ENCODE results near the gene GNG14. TPM values are rescaled to one million over a fixed set of nuclear protein-coding genes. Genes with fewer than 3 reads are reported as not detected.
"Not testable (repeated sequence)": the region's sequence is repeated elsewhere in the genome, so short reads cannot be mapped to it uniquely, and the experiment has no call there.

The GNG14 gene
- total and polyA plus RNA-seq, 2 of the 4 experiments (the other 2 are of a cell fraction), result not detected

DNA sequence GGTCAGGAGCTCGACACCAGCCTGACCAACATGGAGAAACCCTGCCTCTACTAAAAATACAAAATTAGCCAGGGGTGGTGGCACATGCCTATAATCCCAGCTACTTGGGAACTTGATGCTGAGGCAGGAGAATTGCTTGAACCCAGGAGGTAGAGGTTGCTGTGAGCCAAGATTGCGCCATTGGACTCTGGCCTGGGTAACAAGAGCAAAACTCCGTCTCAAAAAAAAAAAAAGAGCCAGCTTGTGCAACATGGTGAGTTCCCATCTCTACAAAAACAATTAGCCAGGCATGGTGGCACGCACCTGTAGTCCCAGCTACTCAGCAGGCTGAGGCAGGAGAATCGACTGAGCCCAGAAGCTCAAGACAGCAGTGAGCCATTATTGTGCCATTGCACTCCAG lies 9.8 kb upstream of the GNG14 start:
- H2BK15ac ChIP-seq (ENCODE audit: low read depth, low read length); H3K27me3 ChIP-seq (ENCODE audit: control insufficient read depth, insufficient read depth, low read length); H4K8ac ChIP-seq (ENCODE audit: low read depth in 2 of 2, low read length in 2 of 2); H3K4ac ChIP-seq (ENCODE audit: low read depth, low read length); DNase-seq; H3K56ac ChIP-seq (ENCODE audit: extremely low read depth, insufficient read depth, low read length); H3K9ac ChIP-seq (ENCODE audit: low read depth, low read length); H4K91ac ChIP-seq (ENCODE audit: insufficient read depth, low read depth, low read length); H3K9me1 ChIP-seq (ENCODE audit: insufficient read depth, low read length); H3K4me2 ChIP-seq (ENCODE audit: low read depth, low read length); H3K4me1 ChIP-seq (ENCODE audit: control insufficient read depth, insufficient read depth, low read length); in situ Hi-C loops (cut with MboI; ENCODE audit: low sequenced_read_pairs); H3K27ac ChIP-seq (ENCODE audit: insufficient read depth, low read length); dilution Hi-C loops (cut with HindIII; ENCODE audit: low sequenced_read_pairs, unreplicated experiment); H3K18ac ChIP-seq (ENCODE audit: low read depth, low read length); H3K14ac ChIP-seq (replicated peaks; ENCODE audit: low read depth, low read length); H2BK120ac ChIP-seq (ENCODE audit: low read depth, low read length); H3K23ac ChIP-seq (ENCODE audit: low read depth, low read length); H2BK5ac ChIP-seq (ENCODE audit: low read depth, low read length, poor library complexity, severe bottlenecking); H4K5ac ChIP-seq (ENCODE audit: low read depth, low read length); ATAC-seq (ENCODE audit: low read depth); H3K9me3 ChIP-seq (ENCODE audit: control insufficient read depth, insufficient read depth, low read length); H2AK9ac ChIP-seq (replicated peaks; ENCODE audit: low read depth, low read length, poor library complexity); H3K4me3 ChIP-seq (ENCODE audit: insufficient read depth, low read depth, low read length); H2AFZ ChIP-seq (replicated peaks; ENCODE audit: low read length, poor library complexity); intact Hi-C loops (cut with micrococcal nuclease); H2BK20ac ChIP-seq (ENCODE audit: low read depth, low read length); H2AK5ac ChIP-seq (ENCODE audit: low read depth, low read length); BruUV-seq (replicated peaks): not testable (repeated sequence)
- ChIA-PET CTCF (interaction anchor here (1.1 kb wide), 1 partner anchor 9 kb away, joined by 3 read pairs; no protein-coding TSS in a partner anchor), POLR2A (ENCODE audit: unreplicated experiment) (interaction anchor here (0.6 kb wide), 1 partner anchor 44 kb away, joined by 4 read pairs; no protein-coding TSS in a partner anchor)
- WGBS, 2 experiments (ENCODE audit: extremely low coverage in 2 of 2, insufficient read length in 1 of 2), result 90% methylated on average over 4 of the region's 5 CpGs; no CpG with 5 or more reads in 1 of the 2 experiments
- Histone ChIP-seq H3K36me3 (ENCODE audit: control insufficient read depth, insufficient read depth, low read length) (peaks cover 49% of the 10 kb centered on the region), H3K79me1 (ENCODE audit: low read depth in 1 of 2, low read length in 2 of 2) (peaks cover 13 to 43% of the 10 kb centered on the region in 2 experiments), H4K20me1 (ENCODE audit: insufficient read depth, low read length) (peaks cover 15% of the 10 kb centered on the region)

Data from IMR-90 (cell line).